Nephron progenitor cell (in vitro differentiated cells): ENCODE measurements around the gene DCDC2B.

Source experiments
- DNase-seq: peaks from one replicate; pipeline ENCODE4 v3.0.0; 2021
- H3K27ac Mint-ChIP-seq: 2 replicates; pipeline ENCODE4 v1.8.0; 2021; ENCODE audit warnings: mild to moderate bottlenecking, moderate library complexity, mixed read lengths
- H3K27me3 Mint-ChIP-seq: 2 replicates; pipeline ENCODE4 v1.8.0; 2021; ENCODE audit warnings: mild to moderate bottlenecking, low read depth, mixed read lengths; ENCODE audit not compliant: poor library complexity
- H3K36me3 Mint-ChIP-seq: 2 replicates; pipeline ENCODE4 v1.8.0; 2021; ENCODE audit warnings: low read depth, mixed read lengths
- H3K4me1 Mint-ChIP-seq: 2 replicates; pipeline ENCODE4 v1.8.0; 2021; ENCODE audit warnings: mixed read lengths
- H3K4me3 Mint-ChIP-seq: 2 replicates; pipeline ENCODE4 v1.8.0; 2021; ENCODE audit warnings: mild to moderate bottlenecking, moderate library complexity, mixed read lengths
- H3K9me3 Mint-ChIP-seq: 2 replicates; pipeline ENCODE4 v1.8.0; 2021; ENCODE audit warnings: mild to moderate bottlenecking, moderate library complexity, mixed read lengths
- TF ChIP-seq, protein P1 (sequence below): fragments of 200-600 bp; sonication (generic); IDR thresholded peaks from 2 replicates; pipeline ENCODE4 v1.5.0; 2021; ENCODE audit warnings: antibody characterized with exemption

Gene DCDC2B

DNA sequence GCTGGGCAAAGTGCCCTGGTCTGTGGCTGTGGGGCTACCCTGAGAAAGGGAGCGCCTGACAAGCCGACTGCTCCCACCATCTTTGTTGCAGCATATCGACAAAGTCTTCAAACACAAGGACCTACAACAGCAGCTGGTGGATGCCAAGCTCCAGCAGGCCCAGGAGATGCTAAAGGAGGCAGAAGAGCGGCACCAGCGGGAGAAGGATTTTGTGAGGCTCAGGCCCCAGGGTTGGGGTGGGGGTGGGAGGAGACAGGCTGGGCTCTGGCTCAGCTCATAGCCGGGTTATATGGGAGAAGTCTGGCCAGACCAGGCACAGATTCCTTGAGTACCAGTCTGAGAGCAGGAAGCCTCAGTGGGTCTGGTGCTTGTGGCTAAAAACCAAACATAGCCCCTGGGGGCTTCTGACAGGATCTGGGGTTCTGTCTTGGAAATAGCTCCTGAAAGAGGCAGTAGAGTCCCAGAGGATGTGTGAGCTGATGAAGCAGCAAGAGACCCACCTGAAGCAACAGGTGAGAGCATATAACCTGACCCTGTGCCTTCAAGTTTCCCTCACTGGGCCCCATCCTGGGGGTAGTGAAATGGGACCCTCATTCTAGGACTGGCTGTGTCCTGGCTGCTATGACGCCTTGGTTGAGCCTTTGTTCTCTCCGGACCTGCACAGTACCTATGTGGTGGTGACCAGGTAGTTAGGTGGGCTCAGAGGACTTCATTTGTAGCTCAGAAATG lies 16.5 kb upstream of the DCDC2B start:
- DNase-seq, result no peak
- H3K4me3 Mint-ChIP-seq, result no peak overlapping the region
- no peaks in the 10 kb centered on the region for H3K9me3 Mint-ChIP-seq
- TF ChIP-seq, protein P1, sequence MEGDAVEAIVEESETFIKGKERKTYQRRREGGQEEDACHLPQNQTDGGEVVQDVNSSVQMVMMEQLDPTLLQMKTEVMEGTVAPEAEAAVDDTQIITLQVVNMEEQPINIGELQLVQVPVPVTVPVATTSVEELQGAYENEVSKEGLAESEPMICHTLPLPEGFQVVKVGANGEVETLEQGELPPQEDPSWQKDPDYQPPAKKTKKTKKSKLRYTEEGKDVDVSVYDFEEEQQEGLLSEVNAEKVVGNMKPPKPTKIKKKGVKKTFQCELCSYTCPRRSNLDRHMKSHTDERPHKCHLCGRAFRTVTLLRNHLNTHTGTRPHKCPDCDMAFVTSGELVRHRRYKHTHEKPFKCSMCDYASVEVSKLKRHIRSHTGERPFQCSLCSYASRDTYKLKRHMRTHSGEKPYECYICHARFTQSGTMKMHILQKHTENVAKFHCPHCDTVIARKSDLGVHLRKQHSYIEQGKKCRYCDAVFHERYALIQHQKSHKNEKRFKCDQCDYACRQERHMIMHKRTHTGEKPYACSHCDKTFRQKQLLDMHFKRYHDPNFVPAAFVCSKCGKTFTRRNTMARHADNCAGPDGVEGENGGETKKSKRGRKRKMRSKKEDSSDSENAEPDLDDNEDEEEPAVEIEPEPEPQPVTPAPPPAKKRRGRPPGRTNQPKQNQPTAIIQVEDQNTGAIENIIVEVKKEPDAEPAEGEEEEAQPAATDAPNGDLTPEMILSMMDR, result no peak
- peaks cover 6% of the 10 kb centered on the region for H3K4me1 Mint-ChIP-seq
- peaks cover 75% of the 10 kb centered on the region for H3K36me3 Mint-ChIP-seq
- H3K27ac Mint-ChIP-seq, result no peak overlapping the region
- H3K27me3 Mint-ChIP-seq, result peaks cover 8% of the 10 kb centered on the region

DNA sequence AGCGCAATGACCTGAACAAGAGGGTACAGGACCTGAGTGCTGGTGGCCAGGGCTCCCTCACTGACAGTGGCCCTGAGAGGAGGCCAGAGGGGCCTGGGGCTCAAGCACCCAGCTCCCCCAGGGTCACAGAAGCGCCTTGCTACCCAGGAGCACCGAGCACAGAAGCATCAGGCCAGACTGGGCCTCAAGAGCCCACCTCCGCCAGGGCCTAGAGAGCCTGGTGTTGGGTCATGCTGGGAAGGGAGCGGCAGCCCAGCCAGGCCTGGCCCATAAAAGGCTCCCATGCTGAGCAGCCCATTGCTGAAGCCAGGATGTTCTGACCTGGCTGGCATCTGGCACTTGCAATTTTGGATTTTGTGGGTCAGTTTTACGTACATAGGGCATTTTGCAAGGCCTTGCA lies 13.9 kb upstream of the DCDC2B start:
- no peak overlapping the region for H3K4me3 Mint-ChIP-seq
- TF ChIP-seq, protein P1, result no peak
- H3K36me3 Mint-ChIP-seq, result peaks cover 54% of the 10 kb centered on the region
- peaks cover 5% of the 10 kb centered on the region for H3K27me3 Mint-ChIP-seq
- H3K9me3 Mint-ChIP-seq, result no peaks in the 10 kb centered on the region
- no peak for DNase-seq
- H3K27ac Mint-ChIP-seq, result no peak overlapping the region
- H3K4me1 Mint-ChIP-seq, result peaks cover 26% of the 10 kb centered on the region

DNA sequence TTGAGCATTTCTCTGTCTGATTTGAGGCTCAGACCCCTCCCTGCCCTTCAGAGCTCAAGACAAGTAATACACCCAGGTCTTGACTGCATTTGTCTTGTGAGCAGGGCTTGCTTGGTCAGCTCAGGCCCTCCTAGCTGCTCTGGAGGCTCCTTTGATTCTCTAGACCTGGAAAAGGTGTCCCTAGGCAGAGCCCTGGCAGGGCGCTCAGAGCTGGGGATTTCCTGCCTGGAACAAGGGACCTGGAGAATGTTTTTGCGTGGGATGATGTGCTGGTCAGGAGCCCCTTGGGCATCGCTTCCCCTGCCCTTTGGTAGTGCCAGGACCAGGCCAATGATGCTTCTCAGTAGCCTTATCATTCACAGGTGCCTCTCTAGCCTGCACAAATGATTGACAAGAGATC lies 13.4 kb upstream of the DCDC2B start:
- Mint-ChIP-seq H3K36me3 (peaks cover 50% of the 10 kb centered on the region), H3K4me3 (no peak overlapping the region), H3K4me1 (peaks cover 32% of the 10 kb centered on the region), H3K27ac (no peak overlapping the region), H3K27me3 (peaks cover 5% of the 10 kb centered on the region), H3K9me3 (no peaks in the 10 kb centered on the region)
- TF ChIP-seq, protein P1, result no peak
- DNase-seq, result no peak

DNA sequence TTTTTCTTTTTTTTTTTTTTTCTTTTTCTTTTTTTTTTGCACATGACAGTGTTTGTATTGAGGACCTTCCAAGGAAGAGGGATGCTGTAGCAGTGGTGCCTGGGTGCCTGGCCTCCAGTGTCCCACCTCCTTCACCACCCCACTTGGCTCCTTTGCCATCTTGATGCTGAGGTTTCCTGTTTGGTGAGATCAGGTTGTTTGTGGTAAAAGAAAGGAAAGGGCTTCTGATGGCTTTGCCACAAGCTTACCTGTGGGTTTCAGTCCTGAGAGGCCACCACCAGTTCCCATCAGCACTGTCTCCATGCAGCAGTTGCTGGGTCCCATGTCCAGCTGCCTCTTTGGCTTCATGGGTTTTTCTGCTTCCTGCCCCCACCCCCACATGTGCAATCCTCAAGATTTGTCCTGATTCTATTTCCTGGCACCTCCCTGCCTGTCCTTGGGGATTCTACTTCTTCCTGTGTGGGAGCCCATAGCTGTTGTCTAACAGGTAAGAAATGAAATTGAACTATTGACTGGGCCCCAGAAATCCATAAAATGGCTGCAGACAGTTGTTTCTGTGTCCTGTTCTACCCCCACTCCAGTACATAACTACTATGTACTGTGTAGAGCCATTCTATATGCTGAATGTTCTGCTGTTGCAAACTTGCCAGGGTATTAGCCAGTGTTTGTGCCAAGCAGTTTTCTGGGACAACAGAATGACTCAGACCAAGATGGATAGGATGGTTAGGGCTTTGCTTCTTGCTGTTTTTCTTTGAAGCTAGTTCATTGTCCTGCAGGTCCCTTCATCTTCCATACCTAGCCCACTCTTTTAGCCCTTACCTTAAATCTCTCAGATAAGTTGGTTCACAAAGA lies 12.7 kb upstream of the DCDC2B start:
- TF ChIP-seq, protein P1, result no peak
- Mint-ChIP-seq H3K36me3 (peaks cover 48% of the 10 kb centered on the region), H3K9me3 (no peaks in the 10 kb centered on the region), H3K4me3 (no peak overlapping the region), H3K27ac (peak overlapping the region; percentile 64), H3K4me1 (peaks cover 33% of the 10 kb centered on the region), H3K27me3 (peaks cover 5% of the 10 kb centered on the region)
- no peak for DNase-seq

DNA sequence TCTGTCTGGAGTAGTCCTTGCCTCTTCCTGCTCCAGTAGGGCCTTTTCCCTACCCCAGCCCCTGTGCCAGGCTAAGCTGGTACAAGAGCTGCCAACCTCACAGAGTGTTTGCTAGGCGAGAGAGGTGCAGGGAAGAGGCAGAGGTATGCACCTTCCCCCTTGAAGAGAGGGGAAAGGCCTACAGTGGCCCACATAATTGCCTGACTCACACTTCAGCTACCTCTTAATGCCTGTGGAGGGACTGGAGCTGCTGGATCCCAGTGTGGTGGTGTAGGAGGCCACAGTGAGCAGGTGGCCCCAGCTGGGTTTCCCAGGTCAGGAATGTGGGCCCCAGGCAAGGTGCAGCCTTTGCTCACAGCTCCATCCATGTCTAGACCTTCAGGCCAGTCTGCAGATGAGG lies 11.8 kb upstream of the DCDC2B start:
- no peak for DNase-seq
- Mint-ChIP-seq H3K27me3 (peaks cover 5% of the 10 kb centered on the region), H3K27ac (peak overlapping the region; percentile 80), H3K4me3 (no peak overlapping the region), H3K36me3 (peaks cover 39% of the 10 kb centered on the region), H3K9me3 (no peaks in the 10 kb centered on the region), H3K4me1 (peaks cover 41% of the 10 kb centered on the region)
- TF ChIP-seq, protein P1, result no peak
